ENCODE measurements around the gene SNAP25.

The SNAP25 gene

GRCh38 chr20:10339609-10340008 lies 121.0 kb downstream of the SNAP25 start:
- DNase-seq, result no peak

- DNase-seq, result no peak
These were observed 123.5 kb downstream of the SNAP25 start for GRCh38 chr20:10342152-10342551.

GRCh38 chr20:10344953-10345352 lies 126.3 kb downstream of the SNAP25 start:
- DNase-seq, result no peak

GRCh38 chr20:10347086-10347880 lies 128.7 kb downstream of the SNAP25 start:
- no peak for DNase-seq

GRCh38 chr20:10349118-10349517 lies 130.5 kb downstream of the SNAP25 start:
- DNase-seq, result no peak

- no peak for DNase-seq
These were observed 131.7 kb downstream of the SNAP25 start for GRCh38 chr20:10350188-10350842.

- no peak for DNase-seq
These were observed 134.5 kb downstream of the SNAP25 start for GRCh38 chr20:10352934-10353824.

GRCh38 chr20:10356628-10357027 lies 138.0 kb downstream of the SNAP25 start:
- no peak for DNase-seq

Measured in CD4-positive, alpha-beta T cell treated with Interferon alpha-2 for 1 hour (primary cell).